Glomerular visceral epithelial cell (primary cell): Measurements from ENCODE around the gene PCSK7.
"Not testable (repeated sequence)": the region's sequence is repeated elsewhere in the genome, so short reads cannot be mapped to it uniquely, and the experiment has no call there.

Source experiments
- DNase-seq: peaks from one replicate; pipeline ENCODE4 v3.0.0-alpha.2; 2016; ENCODE audit errors: extremely low spot score

The PCSK7 gene

GRCh38 chr11:117217141-117218084, 14.5 kb downstream of the PCSK7 start:
- no peak for DNase-seq

- DNase-seq = no peak
Observed at GRCh38 chr11:117214404-117215110, 17.3 kb downstream of the PCSK7 start.

GRCh38 chr11:117212697-117213355, 19.0 kb downstream of the PCSK7 start:
- no peak for DNase-seq

DNA sequence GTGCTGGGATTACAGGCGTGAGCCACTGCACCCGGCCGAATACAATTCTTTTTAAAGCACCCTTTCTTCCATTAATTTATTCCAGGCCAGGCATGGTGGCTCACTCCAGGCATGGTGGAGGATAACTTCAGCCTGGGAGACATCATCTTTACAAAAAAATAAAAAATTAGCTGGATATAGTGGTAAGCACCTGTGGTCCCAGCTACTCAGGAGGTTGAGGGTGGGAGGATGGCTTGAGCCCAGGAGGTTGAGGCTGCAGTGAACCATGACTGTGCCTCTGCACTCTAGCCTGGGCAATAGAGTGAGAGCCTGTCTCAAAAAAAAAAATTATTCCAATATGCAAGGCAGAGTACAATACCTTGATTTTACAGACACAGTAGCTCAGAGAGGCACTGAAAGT, 21.3 kb downstream of the PCSK7 start:
- no peak for DNase-seq

GRCh38 chr11:117209351-117210125, 22.3 kb downstream of the PCSK7 start:
- not testable (repeated sequence) for DNase-seq

DNA sequence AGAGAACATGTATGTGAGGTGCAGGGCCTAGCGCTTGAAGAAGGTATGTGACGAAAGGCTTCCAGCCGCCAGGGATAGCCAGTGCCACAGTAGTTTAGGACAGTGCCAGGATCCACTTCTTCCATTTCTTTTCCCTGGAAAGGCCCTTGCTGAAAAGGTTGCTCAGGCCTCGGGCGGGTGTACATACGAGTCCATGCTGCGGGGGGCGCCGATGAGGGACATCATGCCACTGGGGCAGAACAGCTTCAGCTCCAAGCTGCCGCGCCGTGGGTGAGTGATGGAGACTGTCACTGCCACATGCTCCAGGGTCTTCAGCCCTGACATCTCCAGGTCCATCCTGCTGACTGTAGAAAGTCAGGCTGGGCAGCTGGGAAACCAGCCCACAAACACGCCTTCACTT, 23.2 kb downstream of the PCSK7 start:
- DNase-seq = not testable (repeated sequence)

- not testable (repeated sequence) for DNase-seq
Observed at GRCh38 chr11:117207481-117207880, 24.4 kb downstream of the PCSK7 start.

GRCh38 chr11:117206859-117207258, 25.0 kb downstream of the PCSK7 start:
- DNase-seq = not testable (repeated sequence)

GRCh38 chr11:117206111-117206510, 25.8 kb downstream of the PCSK7 start:
- not testable (repeated sequence) for DNase-seq

- DNase-seq = no peak
Observed at GRCh38 chr11:117205211-117205818, 26.6 kb downstream of the PCSK7 start.

DNA sequence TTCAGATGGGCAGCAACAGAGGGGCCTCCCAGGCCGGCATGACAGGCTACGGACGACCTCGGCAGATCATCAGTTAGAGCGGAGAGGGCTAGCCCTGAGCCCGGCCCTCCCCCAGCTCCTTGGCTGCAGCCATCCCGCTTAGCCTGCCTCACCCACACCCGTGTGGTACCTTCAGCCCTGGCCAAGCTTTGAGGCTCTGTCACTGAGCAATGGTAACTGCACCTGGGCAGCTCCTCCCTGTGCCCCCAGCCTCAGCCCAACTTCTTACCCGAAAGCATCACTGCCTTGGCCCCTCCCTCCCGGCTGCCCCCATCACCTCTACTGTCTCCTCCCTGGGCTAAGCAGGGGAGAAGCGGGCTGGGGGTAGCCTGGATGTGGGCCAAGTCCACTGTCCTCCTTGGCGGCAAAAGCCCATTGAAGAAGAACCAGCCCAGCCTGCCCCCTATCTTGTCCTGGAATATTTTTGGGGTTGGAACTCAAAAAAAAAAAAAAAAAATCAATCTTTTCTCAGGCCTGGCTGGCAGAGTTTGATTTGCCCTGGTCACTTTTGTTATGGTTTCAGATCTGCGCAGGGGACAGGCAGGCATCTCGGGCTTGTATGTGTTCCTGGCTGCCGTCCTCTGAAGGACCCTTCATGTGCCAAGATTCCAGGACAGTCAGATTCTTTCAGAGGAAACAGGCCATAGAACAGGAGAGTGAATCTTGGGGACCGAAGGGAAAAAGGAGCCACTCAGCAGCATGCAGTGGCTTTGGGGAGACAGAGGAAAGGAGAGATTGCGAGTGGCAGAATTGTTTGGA, 27.4 kb downstream of the PCSK7 start:
- DNase-seq = no peak

DNA sequence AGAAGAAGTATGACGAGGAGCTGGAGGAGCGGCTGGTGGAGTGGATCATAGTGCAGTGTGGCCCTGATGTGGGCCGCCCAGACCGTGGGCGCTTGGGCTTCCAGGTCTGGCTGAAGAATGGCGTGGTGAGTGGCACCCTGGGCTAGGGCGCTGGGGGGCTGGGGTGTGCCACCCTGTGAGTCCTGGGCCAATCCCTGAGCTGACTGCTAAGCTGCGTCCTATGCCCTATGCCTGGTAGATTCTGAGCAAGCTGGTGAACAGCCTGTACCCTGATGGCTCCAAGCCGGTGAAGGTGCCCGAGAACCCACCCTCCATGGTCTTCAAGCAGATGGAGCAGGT, 28.8 kb downstream of the PCSK7 start:
- no peak for DNase-seq

DNA sequence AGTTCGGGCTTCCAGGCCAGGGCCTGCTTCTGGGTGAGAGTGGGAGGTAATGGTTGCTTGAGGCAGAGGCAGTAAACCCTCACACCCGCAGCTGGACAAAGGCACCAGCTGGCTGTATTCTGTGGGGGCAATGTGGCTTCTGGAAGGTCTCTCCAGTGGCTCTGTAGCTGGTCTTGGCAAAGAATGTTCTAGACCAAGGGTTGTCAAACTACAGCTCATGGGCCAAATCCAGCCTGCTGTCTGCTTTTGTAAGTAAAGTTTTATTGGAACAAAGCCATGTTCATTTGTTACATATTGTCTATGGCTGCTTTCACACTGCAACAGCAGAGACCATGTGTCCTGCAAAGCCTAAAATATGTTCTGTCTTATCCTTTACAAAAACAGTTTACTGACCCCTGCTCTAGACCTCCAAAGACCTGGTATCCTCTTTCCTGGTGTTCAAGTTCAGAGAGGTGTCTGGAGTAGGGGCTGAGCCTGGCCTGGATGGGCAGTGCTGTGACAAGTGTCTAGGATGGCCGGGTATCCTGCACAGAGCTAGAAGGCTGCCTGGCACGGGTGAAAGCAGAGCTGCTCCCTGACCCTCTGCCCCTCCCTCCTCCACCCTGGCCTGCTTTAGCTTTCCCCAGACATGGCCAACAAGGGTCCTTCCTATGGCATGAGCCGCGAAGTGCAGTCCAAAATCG, 29.3 kb downstream of the PCSK7 start:
- no peak for DNase-seq

DNA sequence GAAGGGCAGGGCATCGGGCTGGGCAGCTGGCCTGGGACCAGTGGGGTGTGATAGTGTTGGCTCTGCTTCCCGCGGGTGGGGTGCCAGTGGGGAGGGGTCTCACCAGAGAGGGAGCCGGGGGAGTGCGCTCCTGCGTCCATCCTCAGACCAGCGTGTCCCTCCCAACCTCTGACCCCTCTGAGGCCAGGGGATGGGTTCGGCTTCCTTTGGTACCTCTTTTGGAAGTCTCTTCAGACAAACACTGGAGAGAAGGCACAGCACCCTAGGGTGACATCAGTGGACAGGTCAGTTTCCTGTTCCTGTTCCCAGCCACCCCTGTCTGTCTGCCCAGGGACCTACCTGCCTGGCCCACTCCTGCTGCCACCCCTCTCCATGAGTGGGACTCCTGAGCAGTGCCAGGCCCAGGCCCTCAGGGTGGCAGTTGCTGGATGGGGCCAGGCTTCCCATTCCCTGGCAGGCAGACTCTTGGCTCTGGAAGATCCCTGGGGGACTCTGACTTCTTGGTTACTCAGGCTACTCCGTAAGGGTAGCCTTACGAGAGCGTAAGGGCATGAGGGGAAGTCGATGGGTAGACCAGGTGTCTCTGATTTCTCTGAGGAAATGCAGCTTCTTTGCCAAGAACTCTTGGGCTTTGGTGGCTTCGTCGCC, 30.1 kb downstream of the PCSK7 start:
- DNase-seq = no peak

DNA sequence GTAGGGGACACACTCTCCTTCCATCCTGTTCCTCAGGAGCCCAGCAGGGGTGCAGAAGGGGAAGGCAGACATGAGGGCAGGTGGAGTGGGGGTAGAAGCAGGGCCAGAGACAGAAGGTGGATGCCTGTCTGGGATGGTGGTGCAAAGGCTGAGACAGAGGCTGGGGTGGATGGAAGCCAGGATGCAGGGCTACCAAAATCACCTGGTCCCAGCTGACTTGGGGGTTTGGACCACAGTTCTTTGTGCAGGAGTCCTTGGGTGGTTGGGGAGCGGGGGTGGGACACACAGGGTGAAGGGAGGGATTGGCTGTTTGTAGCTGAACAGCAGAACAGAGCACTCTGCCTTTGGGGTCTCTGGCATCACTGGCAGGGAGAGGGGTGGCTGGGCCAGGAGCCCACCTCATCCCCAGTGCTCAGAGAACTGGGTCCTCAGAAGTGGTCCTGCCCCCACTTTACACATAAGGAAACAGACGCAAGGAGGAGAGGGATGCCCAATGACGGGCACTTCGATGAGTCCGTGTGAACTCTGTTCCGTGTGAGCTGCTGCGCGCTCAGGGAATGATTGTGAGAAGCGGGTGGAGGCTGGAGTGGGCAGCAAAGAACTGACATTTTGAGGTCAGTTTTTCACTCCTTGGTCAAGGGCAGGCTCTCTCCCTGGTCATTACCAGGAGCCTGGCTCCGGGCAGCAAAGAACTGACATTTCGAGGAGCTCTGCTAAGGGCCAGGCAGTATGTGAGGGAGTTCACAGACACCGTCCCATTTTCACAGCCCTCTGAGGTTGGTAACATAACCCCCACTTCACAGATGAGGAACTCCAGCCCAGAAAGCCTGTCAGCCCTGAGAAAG, 30.8 kb downstream of the PCSK7 start:
- no peak for DNase-seq

DNA sequence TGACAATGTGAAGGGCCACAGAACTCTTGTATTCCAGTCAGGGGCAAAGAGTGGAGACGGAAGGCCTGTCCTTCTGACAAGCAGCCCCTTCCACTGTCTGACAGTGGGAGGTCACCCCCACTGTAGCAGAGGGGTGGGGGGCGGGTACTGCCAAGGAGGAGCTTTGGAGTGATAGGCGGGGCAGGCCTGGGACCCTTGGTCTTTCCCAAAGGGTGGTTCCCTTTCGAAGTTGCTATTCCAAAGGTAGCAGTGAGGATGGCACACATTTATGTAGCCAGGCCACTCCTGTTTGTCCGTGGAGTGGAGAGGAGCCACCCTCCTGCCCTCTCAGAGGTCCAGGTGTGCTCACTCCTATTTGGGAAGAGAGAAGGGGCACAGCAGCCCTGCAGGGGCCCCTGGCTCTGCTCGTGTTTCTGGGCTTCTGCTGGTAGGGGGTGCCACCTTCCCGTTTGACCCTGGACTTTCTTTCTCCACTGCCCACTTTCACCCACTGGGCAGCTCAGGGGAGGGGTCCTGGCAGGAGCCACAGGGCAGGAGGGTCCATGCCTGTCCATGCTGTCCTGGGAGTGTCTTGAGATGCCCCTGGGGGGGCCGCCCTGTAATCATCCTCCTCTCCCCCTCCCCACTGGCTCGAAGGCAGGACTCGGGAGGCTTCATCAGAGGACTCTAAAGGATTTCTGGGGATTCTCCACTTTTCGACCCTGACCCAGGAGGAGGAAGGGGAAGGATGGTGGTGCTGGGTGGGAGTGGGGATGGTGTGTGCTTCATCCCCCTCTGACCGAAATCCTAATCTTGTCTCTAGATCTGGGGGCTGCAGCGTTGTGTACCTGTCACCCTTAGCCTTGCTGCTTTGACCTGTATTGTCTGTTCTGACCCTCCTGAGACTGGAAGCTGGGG, 31.7 kb downstream of the PCSK7 start:
- DNase-seq = no peak
